GM21786 (cell line): ENCODE results near the gene TMEM50A.
"Not testable (repeated sequence)": the region's sequence is repeated elsewhere in the genome, so short reads cannot be mapped to it uniquely, and the experiment has no call there.

Experiments used
- ATAC-seq: cut with Tn5 transposase; IDR thresholded peaks from one replicate; pipeline ENCODE4 v1.9.1; 2021; ENCODE audit not compliant: unreplicated experiment

Gene TMEM50A

DNA sequence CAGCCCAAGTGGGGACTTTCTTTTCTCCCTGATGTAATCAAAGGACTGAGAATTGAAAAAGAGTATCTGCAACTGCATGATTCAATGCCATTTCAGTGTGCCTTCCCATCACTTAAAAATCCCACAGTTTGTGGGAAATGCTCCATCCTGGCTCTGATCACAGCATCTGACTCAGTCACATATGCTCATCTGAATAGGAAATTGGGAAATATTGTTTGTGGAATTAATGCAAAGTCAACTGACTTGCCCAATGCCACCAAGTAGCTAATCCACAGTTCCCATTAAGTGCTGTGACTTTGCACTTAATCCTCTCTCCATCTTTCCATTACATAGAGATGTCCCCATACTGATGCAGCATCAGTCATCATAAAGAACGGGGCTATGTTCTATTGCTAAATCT is 45.0 kb downstream of the TMEM50A start:
- not testable (repeated sequence) for ATAC-seq

DNA sequence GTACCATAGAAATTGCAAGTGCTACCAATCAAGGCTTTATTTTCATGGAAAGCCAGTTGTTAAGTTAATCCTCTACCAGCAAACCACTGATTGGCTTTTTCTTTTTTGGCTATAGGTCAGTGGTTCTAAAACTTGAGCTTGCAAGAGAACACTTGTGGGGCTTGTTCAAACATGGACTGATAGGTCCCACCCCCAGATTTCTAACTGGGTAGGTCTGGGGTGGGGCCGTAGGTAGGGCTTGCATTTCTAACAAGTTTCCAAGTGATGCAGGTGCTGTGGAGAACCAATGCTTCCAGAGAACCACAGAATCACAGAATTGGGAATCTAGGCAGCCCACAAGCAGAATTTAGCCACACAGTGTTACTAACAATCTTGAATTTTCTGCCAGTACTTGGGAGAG is 45.7 kb downstream of the TMEM50A start:
- not testable (repeated sequence) for ATAC-seq

DNA sequence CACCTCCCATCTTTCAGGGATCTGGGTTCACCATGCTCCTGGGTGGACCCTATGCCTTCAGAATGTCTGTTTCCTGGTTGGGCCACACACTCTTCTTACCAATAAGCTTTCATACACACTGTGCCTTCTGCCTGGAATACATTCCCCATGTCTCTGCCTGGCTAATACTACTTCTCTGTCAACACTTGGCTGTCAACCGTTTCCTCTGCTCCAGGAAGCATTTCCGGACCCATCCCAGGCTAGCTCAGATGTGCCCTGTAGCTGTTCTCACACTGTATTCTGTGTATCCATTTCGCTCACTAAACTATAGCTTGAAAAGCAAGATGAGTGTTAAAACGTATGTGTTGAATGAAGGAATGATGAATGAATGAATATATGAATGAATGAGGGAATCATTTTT is 49.0 kb downstream of the TMEM50A start:
- not testable (repeated sequence) for ATAC-seq

DNA sequence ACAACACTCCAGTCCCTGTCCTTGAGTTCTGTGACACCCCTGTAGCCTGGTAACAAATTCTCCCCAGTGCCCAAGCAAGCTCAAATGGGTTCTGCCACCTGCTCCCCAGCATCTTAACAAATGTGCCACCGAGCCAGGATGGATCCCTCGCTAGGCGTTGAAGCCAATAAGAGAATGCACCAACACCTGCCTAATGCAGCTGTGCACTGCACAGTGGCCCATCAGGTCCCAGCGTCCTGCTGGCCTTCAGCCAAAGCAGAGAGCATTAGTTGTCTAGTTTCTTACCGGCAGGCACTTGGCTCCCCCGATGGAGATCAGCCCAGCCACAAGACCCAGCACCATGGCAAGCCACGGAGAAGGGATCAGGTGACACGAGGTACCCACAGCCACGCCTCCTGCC is 50.6 kb downstream of the TMEM50A start:
- not testable (repeated sequence) for ATAC-seq

DNA sequence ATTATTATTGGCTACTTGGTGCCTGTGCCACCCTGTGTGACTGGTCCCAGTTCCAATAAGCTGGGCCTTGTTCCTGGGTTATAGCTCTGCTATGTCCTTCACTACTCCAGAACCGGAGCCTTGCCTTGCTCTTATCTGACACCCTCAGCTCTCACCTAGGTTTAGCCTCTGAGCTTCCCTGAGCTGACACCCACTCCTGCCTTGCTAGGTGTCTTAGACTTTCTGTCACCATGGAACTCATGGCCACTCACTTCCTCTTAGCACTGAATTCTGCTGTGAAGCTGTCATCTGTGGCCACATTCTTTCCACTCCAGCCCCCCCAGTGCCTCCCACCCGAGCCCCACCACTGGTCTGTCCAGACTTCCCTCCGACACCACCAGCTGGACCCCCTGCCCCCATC is 51.6 kb downstream of the TMEM50A start:
- ATAC-seq, result not testable (repeated sequence)

DNA sequence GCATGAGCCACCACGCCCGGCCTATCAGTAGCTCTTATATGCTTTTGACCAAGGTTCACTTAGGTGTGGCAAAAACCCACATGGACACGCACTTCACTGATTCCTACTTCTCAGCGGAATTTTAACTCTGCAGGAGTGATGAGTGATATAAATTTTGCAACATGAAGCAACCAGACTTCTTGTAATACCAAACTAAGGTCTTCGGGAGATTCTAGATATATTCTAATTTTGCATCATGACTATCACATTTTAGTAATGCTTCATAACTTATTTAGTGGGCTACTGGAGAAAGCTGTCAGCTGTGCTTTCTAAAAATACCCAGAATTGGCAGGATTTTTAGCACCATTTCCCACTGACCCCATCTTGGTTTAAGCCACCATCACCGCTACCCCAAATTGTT is 54.7 kb downstream of the TMEM50A start:
- ATAC-seq, result no peak

DNA sequence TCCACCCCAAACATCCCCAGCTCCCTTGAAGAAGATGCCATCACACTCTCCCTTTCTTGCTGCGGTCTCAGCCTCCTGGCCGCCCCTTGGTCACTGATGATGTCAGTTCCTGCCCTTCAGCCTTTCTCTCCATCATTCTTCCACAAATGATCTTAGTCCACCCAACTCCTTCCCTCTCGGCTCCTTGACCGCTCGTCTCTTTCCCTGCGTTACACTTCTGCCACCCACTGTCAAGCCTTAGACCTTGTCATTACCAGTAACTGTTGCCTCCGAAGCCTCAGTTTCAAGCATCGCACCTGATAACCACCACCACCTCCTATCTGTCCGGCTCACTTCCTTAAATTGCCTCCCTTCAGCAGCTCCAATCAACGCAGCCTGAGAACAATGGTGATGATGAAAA is 59.4 kb downstream of the TMEM50A start:
- ATAC-seq, result not testable (repeated sequence)

DNA sequence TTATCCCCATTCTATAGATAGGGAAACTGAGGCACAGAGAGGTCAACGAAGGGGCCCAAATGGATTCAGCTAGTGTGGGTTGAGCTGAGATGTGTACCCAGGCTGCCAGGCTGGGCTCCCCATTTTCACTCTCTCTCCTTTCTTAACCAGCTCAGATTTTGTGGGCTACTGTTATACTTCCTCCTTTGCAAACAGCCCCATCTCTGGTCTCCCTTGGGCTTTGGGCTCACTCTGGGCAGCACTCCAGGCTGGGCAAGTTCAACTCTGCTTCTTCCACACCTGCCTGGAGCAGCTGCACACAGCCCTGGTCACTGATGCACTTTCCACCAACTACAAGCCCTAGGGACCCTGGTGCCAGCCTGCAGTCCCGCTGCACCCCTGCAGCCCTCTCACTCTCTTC is 59.9 kb downstream of the TMEM50A start:
- not testable (repeated sequence) for ATAC-seq

DNA sequence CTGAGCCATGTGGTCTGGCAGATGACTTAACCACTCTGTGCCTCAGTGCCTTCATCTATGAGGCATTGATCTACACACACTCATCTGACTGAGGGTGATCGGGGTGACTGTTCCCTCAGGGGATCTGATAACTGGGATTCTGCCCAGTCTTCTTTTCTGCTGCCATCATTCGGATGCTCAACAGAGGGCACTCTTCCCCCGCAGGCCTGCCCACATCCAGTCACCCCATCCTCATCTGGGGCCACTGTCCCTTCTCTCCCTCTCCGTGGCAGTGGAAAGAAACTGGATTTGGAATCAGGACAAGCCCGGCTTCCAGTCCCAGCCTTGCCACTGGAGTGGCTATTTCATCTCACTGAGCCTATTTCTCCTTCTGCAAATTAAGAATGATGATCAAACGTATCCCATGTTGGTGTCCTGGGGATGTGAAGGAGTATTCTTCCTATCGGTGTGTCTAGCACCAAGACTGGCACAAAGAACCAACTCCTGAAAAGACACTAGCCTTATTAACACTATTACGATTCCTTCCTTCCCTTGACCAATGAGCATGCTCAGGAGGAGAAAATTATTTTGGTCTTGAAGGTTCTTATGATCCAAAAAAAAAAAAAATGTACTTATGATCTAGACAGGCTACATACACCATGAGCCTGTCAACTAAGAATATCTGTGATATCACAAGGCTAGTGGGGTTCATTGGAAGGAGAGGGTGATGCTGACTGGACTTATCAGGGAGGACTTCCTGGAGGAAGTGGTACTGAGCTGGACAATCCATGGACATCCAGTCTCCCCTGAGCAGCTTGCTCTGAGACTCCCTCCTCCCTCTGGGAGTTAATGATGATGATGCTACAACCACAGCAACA is 65.0 kb downstream of the TMEM50A start:
- not testable (repeated sequence) for ATAC-seq

DNA sequence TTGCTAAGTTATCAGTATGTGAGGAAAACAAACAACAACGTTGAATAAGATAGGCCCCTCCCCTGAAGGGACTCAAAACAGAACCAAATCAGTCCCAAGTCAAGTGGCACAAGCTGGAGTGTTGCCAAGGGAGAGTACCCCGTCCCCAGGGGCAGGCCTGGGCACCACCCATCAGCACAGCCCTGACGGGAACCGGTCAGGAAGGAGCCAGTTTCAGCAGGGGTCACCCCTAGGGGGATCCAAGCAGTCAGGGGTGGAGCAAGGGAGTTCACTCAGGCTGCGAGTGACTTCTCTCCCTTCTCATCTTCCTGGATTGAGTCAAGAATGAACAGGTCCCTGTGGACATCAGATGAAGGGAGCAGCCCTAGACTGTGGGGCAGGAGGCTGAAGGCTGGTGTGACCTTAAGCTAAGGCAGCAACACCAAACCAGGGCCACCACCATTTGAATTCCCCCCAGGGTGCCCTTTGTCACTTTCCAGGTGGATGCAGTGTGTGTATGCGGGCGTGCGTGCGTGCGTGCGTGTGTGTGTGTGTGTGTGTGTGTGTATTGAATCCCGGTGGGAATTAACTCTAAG is 67.7 kb downstream of the TMEM50A start:
- not testable (repeated sequence) for ATAC-seq

DNA sequence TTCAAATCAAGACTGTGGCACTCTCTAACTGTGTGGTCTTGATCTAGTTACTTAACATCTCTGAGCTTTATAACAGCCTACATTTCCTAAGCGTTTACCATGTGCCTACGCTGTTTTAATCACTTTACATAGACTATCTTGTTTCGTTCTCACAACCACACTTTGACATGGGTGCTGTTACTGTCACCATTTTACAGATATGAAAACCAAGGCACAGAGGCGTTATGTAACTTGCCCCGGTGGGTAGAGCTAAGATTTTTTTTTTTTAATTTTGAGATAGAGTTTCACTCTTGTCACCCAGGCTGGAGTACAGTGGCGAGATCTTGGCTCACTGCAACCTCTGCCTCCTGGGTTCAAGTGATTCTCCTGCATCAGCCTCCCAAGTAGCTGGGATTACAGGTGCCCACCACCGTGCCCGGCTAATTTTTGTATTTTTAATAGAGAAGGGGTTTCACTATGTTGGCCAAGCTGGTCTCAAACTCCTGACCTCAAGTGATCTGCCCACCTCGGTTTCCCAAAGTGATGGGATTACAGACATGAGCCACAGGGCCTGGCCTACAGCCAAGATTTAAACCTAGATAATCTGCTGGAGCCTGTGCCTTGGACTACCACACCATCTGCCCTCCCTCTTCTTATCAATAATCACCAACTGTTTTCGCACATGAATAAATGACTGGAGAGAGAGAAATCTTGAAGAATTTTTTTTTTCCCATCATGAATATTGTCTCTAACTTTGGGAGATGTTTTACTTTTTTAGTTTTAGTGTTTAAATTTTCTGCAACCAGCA is 71.7 kb downstream of the TMEM50A start:
- not testable (repeated sequence) for ATAC-seq
